Activated CD8-positive, alpha-beta memory T cell treated with anti-CD3 and anti-CD28 coated beads for 1 hour (primary cell): ENCODE results near the gene ZMYM5.
"Not testable (repeated sequence)": the region's sequence is repeated elsewhere in the genome, so short reads cannot be mapped to it uniquely, and the experiment has no call there.

Source experiments
- DNase-seq, 2 donors: peaks; one replicate each; pipeline ENCODE4 v3.0.0-alpha.2; 2020; ENCODE audit warnings: low read depth in 1 of 2; ENCODE audit errors: extremely low read depth in 1 of 2

Gene ZMYM5

GRCh38 chr13:19863323-19864023, at the start of gene ZMYM5:
Gene ZMYM5 (minus strand): TSS chr13:19863649. CDS start chr13:19852180, 11,469 bp downstream.
- DNase-seq: peak; percentile 89 to 91

GRCh38 chr13:19910336-19911072, 47.1 kb upstream of the ZMYM5 start:
- no peak for DNase-seq

- DNase-seq: no peak
These were observed 45.0 kb upstream of the ZMYM5 start for GRCh38 chr13:19908350-19908986.

GRCh38 chr13:19905487-19906195, 42.2 kb upstream of the ZMYM5 start:
- not testable (repeated sequence) for DNase-seq

GRCh38 chr13:19890030-19890429, 26.6 kb upstream of the ZMYM5 start:
- no peak for DNase-seq

- DNase-seq: no peak
These were observed 25.4 kb upstream of the ZMYM5 start for GRCh38 chr13:19888799-19889198.

GRCh38 chr13:19882231-19882630, 18.8 kb upstream of the ZMYM5 start:
- no peak for DNase-seq

GRCh38 chr13:19881641-19882040, 18.2 kb upstream of the ZMYM5 start:
- no peak for DNase-seq

GRCh38 chr13:19864746-19865309, 1.4 kb upstream of the ZMYM5 start:
- peak; percentile 43 to 49 for DNase-seq

- DNase-seq: peak; percentile 21 to 43
These were observed 736 bp upstream of the ZMYM5 start for GRCh38 chr13:19864024-19864745.

- peak; percentile 7 to 24 for DNase-seq
These were observed 752 bp downstream of the ZMYM5 start for GRCh38 chr13:19862481-19863313.

GRCh38 chr13:19861762-19862161, 1.7 kb downstream of the ZMYM5 start:
- no peak for DNase-seq

GRCh38 chr13:19860884-19861655, 2.4 kb downstream of the ZMYM5 start:
- no peak for DNase-seq

GRCh38 chr13:19857637-19858036, 5.8 kb downstream of the ZMYM5 start:
- not testable (repeated sequence) for DNase-seq

GRCh38 chr13:19852766-19853165, 10.7 kb downstream of the ZMYM5 start:
- DNase-seq: no peak

GRCh38 chr13:19845758-19846157, 17.7 kb downstream of the ZMYM5 start:
- DNase-seq: no peak

- no peak for DNase-seq
These were observed 24.6 kb downstream of the ZMYM5 start for GRCh38 chr13:19838865-19839275.

GRCh38 chr13:19836472-19836871, 27.0 kb downstream of the ZMYM5 start:
- DNase-seq: no peak

- no peak for DNase-seq
These were observed 28.7 kb downstream of the ZMYM5 start for GRCh38 chr13:19834704-19835103.
